HG03060 (cell line): ENCODE measurements around the gene MIX23.
"Not testable (repeated sequence)": the region's sequence is repeated elsewhere in the genome, so short reads cannot be mapped to it uniquely, and the experiment has no call there.

Experiments
- ATAC-seq: cut with Tn5 transposase; IDR thresholded peaks from one replicate; pipeline ENCODE4 v1.9.1; 2021; ENCODE audit warnings: low read depth, moderate number of reproducible peaks; ENCODE audit not compliant: unreplicated experiment

MIX23 gene

DNA sequence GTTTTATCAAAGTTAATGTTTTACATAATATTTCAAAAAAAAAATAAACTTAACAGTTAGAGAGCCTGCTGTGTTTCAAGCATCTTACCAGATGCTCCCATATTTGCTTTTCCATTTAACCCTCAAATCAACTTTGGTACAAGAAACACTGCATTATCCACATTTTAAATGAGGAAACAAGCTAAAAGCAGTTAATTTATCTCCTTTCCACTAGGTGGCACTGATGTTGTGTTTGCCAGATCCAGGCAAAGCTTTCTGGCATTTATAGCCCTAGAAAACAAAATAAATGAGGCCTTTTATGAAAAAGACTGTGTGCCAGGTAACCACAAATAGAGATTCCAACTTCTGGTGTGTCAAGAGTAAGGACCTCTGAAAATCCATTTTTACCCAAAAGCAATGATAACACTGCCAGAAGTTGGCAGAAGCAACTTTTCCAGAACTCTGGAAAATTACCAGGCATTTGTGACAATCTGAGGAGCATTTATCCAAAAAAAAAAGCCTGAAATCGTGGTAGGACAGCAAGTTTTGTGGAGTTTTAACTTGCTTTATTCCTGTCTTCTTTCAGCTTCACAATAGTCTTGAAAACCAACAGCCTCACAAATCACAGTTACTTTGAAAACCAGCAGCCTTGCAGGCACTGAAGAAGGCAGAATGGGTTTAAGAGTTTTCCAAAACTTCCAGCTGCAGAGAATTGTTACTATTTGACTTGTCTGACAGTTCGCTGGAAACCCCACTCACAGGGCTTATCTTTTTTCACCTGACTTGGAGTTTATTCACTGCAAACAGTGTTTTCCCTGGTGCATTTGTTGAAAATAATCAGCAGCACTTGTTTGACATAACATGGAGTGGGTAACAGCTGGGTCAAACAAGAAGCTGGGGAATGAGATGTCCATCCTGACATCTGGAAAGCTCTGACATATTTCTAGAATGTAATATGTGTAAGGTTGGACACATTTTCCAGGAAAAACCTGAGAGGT, 10.1 kb upstream of the MIX23 start:
- ATAC-seq: no peak

GRCh38 chr3:122391681-122392446, 8.8 kb upstream of the MIX23 start:
- ATAC-seq: no peak

GRCh38 chr3:122390665-122391064, 7.6 kb upstream of the MIX23 start:
- no peak for ATAC-seq

DNA sequence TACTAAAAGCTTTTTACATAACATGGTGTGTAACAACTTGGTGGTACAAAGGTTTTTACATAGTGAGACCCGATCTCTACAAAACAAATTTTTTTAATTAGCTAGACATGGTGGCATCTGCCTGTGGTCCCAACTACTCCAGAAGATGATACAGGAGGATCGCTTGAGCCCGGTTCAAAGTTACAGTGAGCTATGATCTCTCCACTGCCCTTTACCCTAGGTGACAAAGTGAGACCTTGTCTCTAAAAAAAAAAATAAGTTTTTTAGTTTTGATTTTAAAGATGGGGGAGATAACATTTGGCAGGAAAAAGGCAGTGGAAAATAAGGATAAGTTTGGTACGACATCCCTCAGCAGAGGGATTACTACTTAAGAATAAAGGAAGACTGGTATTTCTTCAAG, 6.9 kb upstream of the MIX23 start:
- ATAC-seq: no peak

DNA sequence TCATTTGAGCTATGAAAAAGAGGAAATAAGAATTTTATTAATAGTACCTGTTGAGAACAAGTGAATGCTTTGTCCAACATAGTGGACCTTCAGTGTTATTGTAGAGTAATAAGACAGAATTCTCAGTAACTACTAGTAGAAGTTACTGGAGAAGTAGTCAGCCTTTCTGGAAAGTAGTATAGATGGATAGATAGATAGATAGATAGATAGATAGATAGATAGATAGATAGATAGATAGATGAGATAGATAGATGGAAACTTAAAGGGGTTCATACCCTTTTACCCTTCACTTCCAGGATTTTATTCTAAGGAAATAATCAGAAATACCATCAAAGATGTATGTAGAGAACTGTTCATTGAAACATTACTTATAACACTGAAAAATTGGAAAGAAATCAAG, 6.2 kb upstream of the MIX23 start:
- no peak for ATAC-seq

- ATAC-seq: no peak
Measured at GRCh38 chr3:122387709-122388108, 4.7 kb upstream of the MIX23 start.

DNA sequence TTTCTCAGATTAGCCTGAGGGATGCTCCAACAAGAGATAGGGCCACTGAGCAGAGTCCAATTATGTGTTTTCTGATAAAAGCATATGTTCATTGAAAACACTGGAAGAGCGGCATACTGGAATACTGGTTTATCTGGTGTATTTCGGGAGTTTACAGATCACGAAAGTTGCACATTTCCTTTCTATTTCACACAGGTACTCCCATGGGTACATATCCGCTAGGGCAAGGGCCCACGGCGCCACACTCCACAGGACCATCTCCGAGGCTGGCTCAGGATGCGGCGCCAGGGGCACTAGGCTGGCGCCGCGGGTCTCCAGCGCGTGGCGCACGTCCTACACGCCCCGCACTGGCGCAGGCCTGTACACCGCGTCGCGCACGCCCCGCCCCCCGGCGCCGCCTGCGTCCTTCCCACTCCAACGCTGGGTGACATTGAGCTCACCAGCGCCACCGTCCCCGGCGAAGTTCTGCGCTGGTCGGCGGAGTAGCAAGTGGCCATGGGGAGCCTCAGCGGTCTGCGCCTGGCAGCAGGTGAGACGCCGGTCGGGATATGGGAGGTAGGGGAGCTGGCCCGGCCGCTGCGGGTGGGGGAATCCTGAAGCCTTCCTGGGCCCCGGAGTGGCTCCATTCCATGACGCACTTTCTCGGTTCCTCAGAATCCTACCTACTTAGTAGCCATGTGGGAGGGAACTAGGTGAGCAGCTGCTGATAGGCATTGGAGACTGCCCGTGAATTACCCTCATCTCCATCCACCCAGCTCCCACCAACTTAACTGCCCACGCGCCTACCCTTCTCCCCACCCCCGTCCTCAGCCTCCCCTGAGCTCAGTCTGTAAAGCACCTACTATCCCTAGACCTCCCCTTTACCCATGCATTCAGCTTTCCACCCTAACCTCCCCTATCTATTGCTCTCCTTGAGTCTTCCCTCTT, 1.0 kb upstream of the MIX23 start, which contains the start of gene FAM162A:
TSS of gene FAM162A (plus strand) at position 412 of the 927 bp plus-strand sequence. CDS start at position 496, 84 bp downstream.
- peak; percentile 77 for ATAC-seq

DNA sequence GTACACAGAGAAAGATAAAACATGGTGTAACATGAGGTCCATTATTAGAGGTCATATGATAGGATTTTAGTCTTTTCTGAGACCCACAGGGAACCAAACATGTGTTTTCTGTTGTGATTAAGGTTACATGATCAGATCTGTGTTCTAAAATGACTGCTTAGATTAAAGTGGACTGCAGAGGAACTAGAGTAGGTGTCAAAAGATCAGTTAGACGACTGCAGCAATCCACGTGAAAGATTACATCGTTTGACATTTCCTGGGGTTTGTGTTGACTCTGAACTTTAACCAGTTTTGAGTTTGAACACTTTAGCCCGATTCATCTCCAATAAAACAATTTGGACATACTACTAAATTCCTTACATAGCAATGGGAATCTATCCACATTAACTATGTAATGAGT, 5.1 kb downstream of the MIX23 start:
- ATAC-seq: no peak

GRCh38 chr3:122374034-122374433, 9.0 kb downstream of the MIX23 start:
- no peak for ATAC-seq

- ATAC-seq: no peak
Measured at GRCh38 chr3:122366379-122366749, 16.7 kb downstream of the MIX23 start.

- not testable (repeated sequence) for ATAC-seq
Measured at GRCh38 chr3:122365582-122366378, 17.3 kb downstream of the MIX23 start.

GRCh38 chr3:122365073-122365472, 18.0 kb downstream of the MIX23 start:
- ATAC-seq: no peak

- ATAC-seq: no peak
Measured at GRCh38 chr3:122364490-122364889, 18.5 kb downstream of the MIX23 start.

GRCh38 chr3:122362026-122362425, 21.0 kb downstream of the MIX23 start:
- no peak for ATAC-seq

- ATAC-seq: no peak
Measured at GRCh38 chr3:122358703-122359032, 24.4 kb downstream of the MIX23 start.

- no peak for ATAC-seq
Measured at GRCh38 chr3:122357828-122358702, 25.0 kb downstream of the MIX23 start.

GRCh38 chr3:122356402-122356801, 26.6 kb downstream of the MIX23 start:
- ATAC-seq: no peak

DNA sequence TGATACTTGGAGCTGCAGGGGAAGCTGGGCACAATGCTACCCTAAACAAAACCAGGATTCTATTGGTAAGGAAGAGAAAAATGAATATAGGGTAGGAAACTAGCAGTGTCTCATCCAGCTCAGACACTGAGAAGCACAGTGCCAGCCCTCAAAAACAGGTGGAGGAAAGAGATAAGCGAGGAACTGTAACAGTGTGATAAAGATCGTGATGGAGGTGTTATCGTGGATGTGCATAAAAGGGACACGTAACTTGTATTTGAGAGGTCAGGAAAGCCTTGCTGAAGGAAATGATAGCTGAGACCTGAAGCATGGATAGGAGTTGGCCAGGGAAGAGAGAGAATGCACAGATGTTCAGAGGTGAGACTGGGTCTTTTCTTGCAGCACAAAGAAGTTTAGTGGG, 27.4 kb downstream of the MIX23 start:
- no peak for ATAC-seq

GRCh38 chr3:122353893-122354401, 29.1 kb downstream of the MIX23 start:
- ATAC-seq: no peak
